Measurements from ENCODE around the gene YWHAQ.
"Not testable (repeated sequence)": the region's sequence is repeated elsewhere in the genome, so short reads cannot be mapped to it uniquely, and the experiment has no call there.

YWHAQ gene

DNA sequence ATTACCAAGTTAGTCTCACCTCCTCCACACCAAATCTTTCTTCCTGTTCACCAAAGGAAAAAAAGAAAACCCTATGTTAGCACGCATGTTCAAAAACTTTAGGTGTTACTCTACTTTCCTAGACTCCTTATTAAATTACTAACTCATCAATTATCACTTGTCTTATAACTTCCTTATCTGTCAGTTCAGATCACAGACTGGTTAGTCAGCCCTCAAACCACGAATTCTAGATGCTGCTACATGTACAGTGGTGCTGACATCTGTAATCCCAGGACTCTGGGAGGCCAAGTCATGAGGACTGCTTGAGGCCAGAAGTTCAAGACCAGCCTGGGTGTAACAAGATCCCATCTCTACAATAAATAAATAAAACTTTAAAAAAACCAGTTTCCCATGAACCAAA, 3.5 kb downstream of the YWHAQ start:
- no peak overlapping the region for H3K4me3 ChIP-seq (ENCODE audit: low read depth, low read length)
- TF ChIP-seq, protein P1, sequence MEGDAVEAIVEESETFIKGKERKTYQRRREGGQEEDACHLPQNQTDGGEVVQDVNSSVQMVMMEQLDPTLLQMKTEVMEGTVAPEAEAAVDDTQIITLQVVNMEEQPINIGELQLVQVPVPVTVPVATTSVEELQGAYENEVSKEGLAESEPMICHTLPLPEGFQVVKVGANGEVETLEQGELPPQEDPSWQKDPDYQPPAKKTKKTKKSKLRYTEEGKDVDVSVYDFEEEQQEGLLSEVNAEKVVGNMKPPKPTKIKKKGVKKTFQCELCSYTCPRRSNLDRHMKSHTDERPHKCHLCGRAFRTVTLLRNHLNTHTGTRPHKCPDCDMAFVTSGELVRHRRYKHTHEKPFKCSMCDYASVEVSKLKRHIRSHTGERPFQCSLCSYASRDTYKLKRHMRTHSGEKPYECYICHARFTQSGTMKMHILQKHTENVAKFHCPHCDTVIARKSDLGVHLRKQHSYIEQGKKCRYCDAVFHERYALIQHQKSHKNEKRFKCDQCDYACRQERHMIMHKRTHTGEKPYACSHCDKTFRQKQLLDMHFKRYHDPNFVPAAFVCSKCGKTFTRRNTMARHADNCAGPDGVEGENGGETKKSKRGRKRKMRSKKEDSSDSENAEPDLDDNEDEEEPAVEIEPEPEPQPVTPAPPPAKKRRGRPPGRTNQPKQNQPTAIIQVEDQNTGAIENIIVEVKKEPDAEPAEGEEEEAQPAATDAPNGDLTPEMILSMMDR (IDR thresholded peaks at IDR 0.05; ENCODE audit: control insufficient read depth, extremely low read depth, insufficient read depth): no peak
- no peak for DNase-seq (ENCODE audit: low read depth)

DNA sequence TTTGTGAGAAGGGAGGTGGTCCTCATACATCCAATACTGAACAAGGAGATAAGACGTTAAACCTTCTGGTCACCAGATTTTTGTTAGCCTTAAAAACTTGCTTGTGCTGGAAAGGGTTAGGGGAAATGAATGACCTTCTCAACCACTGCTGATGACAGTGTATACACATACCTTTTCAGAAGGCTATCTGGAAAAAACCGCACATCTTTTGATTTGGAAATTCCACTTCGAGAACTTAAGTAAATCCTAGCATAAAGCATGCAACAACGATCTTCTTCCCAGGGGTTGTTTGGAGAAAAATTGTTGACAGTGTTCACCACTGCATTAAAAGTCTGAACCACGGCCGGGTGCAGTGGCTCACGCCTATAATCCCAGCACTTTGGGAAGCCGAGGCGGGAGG, 7.6 kb downstream of the YWHAQ start:
- TF ChIP-seq, protein P1 (IDR thresholded peaks at IDR 0.05; ENCODE audit: control insufficient read depth, extremely low read depth, insufficient read depth): no peak
- H3K4me3 ChIP-seq (ENCODE audit: low read depth, low read length): no peak overlapping the region
- DNase-seq (ENCODE audit: low read depth): no peak

DNA sequence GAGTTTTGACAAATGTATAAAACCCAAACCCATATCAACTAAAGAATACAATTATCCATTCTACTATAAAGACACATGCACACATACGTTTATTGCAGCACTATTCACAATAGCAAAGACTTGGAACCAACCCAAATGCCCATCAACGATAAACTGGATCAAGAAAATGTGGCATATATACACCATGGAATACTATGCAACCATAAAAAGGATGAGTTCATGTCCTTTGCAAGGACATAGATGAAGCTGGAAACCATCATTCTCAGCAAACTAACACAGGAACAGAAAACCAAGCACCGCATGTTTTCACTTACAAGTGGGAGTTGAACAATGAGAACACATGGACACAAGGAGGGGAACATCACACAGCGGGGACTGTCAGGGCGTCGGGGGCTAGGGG, 9.1 kb downstream of the YWHAQ start:
- DNase-seq (ENCODE audit: low read depth): not testable (repeated sequence)

DNA sequence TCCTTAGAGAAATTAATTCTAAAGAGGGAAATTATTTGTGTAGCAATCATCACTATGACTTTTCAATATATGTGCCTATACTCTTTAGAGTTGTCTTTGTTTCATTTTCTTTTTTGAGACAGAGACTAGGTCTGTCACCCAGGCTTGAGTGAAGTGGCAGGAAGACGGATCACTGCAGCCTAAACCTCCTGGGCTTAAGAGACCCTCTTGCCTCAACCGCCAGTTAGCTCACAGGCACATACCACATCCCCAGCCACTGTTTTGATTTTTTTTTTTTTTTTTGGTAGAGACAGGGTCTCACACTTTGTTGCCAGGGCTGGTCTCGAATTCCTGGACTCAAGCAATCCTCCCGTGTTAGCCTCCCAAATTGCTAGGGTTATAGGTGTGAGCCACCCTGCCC, 12.4 kb downstream of the YWHAQ start:
- no peak overlapping the region for H3K4me3 ChIP-seq (ENCODE audit: low read depth, low read length)
- TF ChIP-seq, protein P1 (IDR thresholded peaks at IDR 0.05; ENCODE audit: control insufficient read depth, extremely low read depth, insufficient read depth): no peak
- no peak for DNase-seq (ENCODE audit: low read depth)

More for the DNA sequence above, 9.1 kb downstream of the YWHAQ start:
- not testable (repeated sequence) for H3K4me3 ChIP-seq (ENCODE audit: low read depth, low read length)

DNA sequence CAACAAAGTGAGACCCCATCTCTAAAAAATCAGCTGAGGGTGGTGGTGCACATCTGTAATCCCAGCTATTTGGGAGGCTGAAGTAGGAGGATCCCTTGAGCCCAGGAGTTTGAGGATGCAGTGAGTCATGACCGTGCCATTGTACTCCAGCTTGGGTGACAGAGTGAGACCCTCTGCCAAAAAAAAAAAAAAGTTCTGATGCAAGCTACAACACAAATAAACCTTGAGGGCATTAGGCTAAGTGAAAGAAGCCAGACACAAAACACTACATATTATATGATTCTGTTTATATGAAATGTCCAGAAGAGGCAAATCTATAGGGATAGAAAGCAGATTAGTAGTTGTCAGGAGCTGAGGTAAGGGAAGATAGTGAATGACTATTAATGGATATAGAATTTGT, 13.0 kb downstream of the YWHAQ start:
- DNase-seq (ENCODE audit: low read depth): no peak
- TF ChIP-seq, protein P1 (IDR thresholded peaks at IDR 0.05; ENCODE audit: control insufficient read depth, extremely low read depth, insufficient read depth): no peak
- no peak overlapping the region for H3K4me3 ChIP-seq (ENCODE audit: low read depth, low read length)

DNA sequence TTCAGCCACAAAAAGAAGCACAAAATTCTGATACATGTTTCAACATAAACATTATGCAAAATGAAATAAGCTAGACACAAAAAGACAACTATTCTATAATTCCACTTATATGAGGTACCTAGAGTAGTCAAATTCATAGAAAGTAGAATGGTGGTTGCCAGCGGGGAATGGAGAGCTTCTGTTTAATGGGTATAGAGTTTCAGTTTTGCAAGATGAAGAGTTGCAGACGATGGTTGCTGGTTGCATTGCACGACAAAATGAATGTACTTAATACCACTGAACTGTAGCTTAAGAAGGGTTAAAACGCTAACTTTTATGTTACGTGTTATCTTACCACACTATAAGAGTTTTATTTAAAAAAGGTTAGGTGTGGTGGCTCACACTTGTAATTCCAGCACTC, 13.5 kb downstream of the YWHAQ start:
- no peak overlapping the region for H3K4me3 ChIP-seq (ENCODE audit: low read depth, low read length)
- DNase-seq (ENCODE audit: low read depth): no peak
- TF ChIP-seq, protein P1 (IDR thresholded peaks at IDR 0.05; ENCODE audit: control insufficient read depth, extremely low read depth, insufficient read depth): no peak

DNA sequence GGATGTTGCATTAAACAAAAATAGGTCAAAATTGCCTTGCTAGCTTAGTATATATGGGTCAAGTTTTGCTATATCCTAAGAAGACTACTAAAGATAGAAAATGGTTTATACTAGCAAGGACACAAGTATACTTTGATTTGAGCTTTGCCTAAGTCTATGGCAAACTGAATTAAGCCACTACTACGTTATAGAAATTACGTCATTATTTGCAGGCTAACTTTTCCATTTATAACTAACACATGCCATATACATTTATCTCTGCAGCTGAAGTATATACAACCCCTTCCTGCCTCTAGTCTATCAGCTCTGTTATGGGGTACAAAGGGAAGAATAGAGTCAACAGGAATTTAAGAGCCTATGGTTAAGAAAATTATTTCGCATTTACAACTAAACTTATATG, 16.2 kb downstream of the YWHAQ start:
- no peak overlapping the region for H3K4me3 ChIP-seq (ENCODE audit: low read depth, low read length)
- TF ChIP-seq, protein P1 (IDR thresholded peaks at IDR 0.05; ENCODE audit: control insufficient read depth, extremely low read depth, insufficient read depth): no peak
- no peak for DNase-seq (ENCODE audit: low read depth)
